NB4 (cell line): ENCODE data around the gene MFAP4.

Experiments used
- POLR2A ChIP-seq: IDR thresholded peaks from 2 replicates; pipeline ENCODE4 v1.6.1; 2011; ENCODE audit warnings: mild to moderate bottlenecking; ENCODE audit not compliant: insufficient read length; ENCODE audit errors: extremely low read depth
- TF ChIP-seq, protein P1 (sequence below): IDR thresholded peaks from one replicate; pipeline ENCODE4 v1.5.1; 2012; ENCODE audit warnings: low read depth, low read length
- TF ChIP-seq, protein P2 (sequence below): IDR thresholded peaks from 2 replicates; pipeline ENCODE4 v1.6.1; 2011; ENCODE audit warnings: low read depth, low read length

DNA sequence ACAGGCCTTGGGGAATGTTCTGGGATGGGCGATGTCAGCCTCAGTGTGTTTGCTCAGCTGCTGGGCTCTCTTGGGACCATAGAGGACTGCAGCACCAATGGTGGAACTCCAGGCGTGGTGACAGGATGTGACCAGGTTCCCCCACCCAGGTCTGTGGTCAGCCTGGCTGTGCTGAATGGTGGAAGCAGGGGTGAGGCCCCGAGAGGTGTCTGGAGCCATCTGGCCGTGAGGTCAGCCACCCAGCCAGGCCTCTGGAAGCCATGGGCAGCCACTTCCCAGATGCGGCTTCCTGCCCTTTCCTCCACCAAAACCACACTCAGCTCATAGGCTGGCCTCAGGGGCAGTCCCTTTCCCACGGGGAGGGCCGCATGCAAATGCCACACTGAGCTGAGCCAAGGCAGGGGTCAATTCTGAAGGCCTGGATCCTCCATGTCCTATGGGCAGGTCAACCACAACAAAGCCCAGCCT lies 16.5 kb downstream of the MFAP4 start:
- TF ChIP-seq POLR2A, result no peak
- TF ChIP-seq, protein P1, sequence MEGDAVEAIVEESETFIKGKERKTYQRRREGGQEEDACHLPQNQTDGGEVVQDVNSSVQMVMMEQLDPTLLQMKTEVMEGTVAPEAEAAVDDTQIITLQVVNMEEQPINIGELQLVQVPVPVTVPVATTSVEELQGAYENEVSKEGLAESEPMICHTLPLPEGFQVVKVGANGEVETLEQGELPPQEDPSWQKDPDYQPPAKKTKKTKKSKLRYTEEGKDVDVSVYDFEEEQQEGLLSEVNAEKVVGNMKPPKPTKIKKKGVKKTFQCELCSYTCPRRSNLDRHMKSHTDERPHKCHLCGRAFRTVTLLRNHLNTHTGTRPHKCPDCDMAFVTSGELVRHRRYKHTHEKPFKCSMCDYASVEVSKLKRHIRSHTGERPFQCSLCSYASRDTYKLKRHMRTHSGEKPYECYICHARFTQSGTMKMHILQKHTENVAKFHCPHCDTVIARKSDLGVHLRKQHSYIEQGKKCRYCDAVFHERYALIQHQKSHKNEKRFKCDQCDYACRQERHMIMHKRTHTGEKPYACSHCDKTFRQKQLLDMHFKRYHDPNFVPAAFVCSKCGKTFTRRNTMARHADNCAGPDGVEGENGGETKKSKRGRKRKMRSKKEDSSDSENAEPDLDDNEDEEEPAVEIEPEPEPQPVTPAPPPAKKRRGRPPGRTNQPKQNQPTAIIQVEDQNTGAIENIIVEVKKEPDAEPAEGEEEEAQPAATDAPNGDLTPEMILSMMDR, result no peak
- TF ChIP-seq, protein P2, sequence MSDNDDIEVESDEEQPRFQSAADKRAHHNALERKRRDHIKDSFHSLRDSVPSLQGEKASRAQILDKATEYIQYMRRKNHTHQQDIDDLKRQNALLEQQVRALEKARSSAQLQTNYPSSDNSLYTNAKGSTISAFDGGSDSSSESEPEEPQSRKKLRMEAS, result no peak
